Panc1 (cell line): Measurements from ENCODE around the gene LMAN2. TPM values are rescaled to one million over a fixed set of nuclear protein-coding genes. Genes with fewer than 3 reads are reported as not detected.
A peak's percentile ranks its signal among the peaks of the same experiment; 100 is the strongest.

Experiments used
- ATAC-seq: fragments of 200-7000 bp; cut with Tn5 transposase; 2 replicates; pipeline ENCODE4 v1.9.1; 2020; ENCODE audit warnings: mild to moderate bottlenecking, moderate library complexity
- BruUV-seq: library from RNA; stranded (reverse); fragments of 400-500 nt; replicated peaks from 2 replicates; lab custom pipeline; 2021; lab: Mats Ljungman, UMichigan
- CTCF ChIA-PET: fragments of 300-600 bp; sonication (Branson Sonifier 250); formaldehyde crosslinking; loops from one replicate; lab custom pipeline; 2022; ENCODE audit warnings: antibody characterized with exemption; lab: Charles Lee
- POLR2A ChIA-PET: fragments of 300-600 bp; sonication (Branson Sonifier 250); formaldehyde crosslinking; loops from one replicate; lab custom pipeline; 2022; ENCODE audit warnings: antibody characterized with exemption; lab: Charles Lee
- DNase-seq: peaks from one replicate; pipeline ENCODE4 v3.0.0-alpha.2; 2010; ENCODE audit warnings: low read depth, low spot score
- H3K27ac ChIP-seq: 2 replicates; pipeline ENCODE4 v1.5.1; 2011; ENCODE audit warnings: mild to moderate bottlenecking, low read length, inconsistent platforms
- H3K27me3 ChIP-seq: fragments of 200-500 bp; sonication (Bioruptor generic); 2 replicates; pipeline ENCODE4 v1.6.0; 2014; ENCODE audit warnings: low read length, inconsistent platforms; ENCODE audit not compliant: control insufficient read depth, insufficient read depth
- H3K36me3 ChIP-seq: fragments of 200-500 bp; sonication (Bioruptor generic); 2 replicates; pipeline ENCODE4 v1.5.1; 2014; ENCODE audit warnings: inconsistent platforms, mild to moderate bottlenecking, low read length, moderate library complexity; ENCODE audit not compliant: control insufficient read depth, insufficient read depth
- H3K4me1 ChIP-seq: 2 replicates; pipeline ENCODE4 v1.5.1; 2011; ENCODE audit warnings: inconsistent platforms, mild to moderate bottlenecking, low read length, moderate library complexity; ENCODE audit not compliant: control insufficient read depth, insufficient read depth
- H3K4me3 ChIP-seq, 2 experiments: 2 replicates each; pipeline ENCODE4 v1.5.1; 2011 to 2012; ENCODE audit warnings: low read depth in 2 of 2, low read length in 2 of 2, mild to moderate bottlenecking in 2 of 2, inconsistent platforms in 1 of 2, moderate library complexity in 1 of 2
- H3K9me3 ChIP-seq: fragments of 200-500 bp; sonication (Bioruptor generic); 2 replicates; pipeline ENCODE4 v1.5.1; 2014; ENCODE audit warnings: low read depth, mild to moderate bottlenecking, inconsistent platforms, low read length, moderate library complexity; ENCODE audit not compliant: control insufficient read depth, insufficient read depth
- POLR2AphosphoS5 ChIP-seq: IDR thresholded peaks from 2 replicates; pipeline ENCODE4 v1.6.1; 2012; ENCODE audit warnings: mild to moderate bottlenecking, low read depth, low read length, moderate library complexity
- SIN3A ChIP-seq: IDR thresholded peaks from 2 replicates; pipeline ENCODE4 v1.6.1; 2012; ENCODE audit warnings: low read depth, mild to moderate bottlenecking, low read length, moderate library complexity, borderline replicate concordance; ENCODE audit not compliant: insufficient read depth
- TCF7L2 ChIP-seq: IDR thresholded peaks from 2 replicates; pipeline ENCODE4 v1.6.1; 2011; ENCODE audit warnings: mild to moderate bottlenecking, low read depth, low read length, inconsistent platforms
- in situ Hi-C: cut with HindIII; loops from 2 replicates; pipeline ENCODE4 v1.10.0; 2016; ENCODE audit warnings: low sequenced_read_pairs, low pct_unique_long_range_greater_than_20kb
- intact Hi-C: fragments of 100-400 bp; cut with micrococcal nuclease; formaldehyde crosslinking; loops from one replicate; pipeline ENCODE4 v1.10.0; 2022; ENCODE audit not compliant: unreplicated experiment
- total RNA-seq: library from RNA; stranded (reverse); gene quantifications from one replicate; pipeline ENCODE4 v1.2.1, GENCODE V29; 2021; ENCODE audit not compliant: unreplicated experiment
- TF ChIP-seq, protein P1 (sequence below): fragments of 450-650 bp; IDR thresholded peaks from 2 replicates; pipeline ENCODE4 v1.5.1; 2017; ENCODE audit warnings: mild to moderate bottlenecking
- TF ChIP-seq, protein P2 (sequence below), 2 experiments: IDR thresholded peaks; 2 replicates each; pipeline ENCODE4 v1.6.1; 2011 to 2012; ENCODE audit warnings: low read depth in 2 of 2, control low read depth in 1 of 2, low read length in 1 of 2, mild to moderate bottlenecking in 1 of 2, moderate library complexity in 1 of 2; ENCODE audit not compliant: insufficient read depth in 1 of 2

Gene LMAN2
- total RNA-seq, 1 experiment from 2014 or later: 140 TPM

DNA sequence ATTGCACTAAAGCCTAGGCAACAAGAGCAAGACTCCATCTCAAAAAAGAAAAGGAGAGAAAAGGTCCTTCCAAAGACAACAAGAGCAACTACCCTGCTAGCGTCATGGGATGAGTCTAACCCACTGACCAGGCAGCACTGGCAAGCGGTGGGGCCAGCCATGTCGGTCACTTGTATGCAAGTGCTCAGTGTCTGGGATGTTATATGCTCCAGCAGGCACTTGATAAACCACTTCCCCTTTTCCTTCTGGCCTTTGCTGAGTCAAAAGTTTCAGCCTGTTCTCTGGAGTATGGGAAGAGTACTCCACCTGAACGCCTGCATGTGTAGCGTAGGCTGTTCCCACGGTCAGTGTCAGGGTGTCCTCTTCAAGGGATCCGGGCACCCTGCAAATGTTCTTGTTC is 30.6 kb downstream of the LMAN2 start:
- Histone ChIP-seq H3K4me1 (peaks cover 4% of the 10 kb centered on the region), H3K27me3 (no peaks in the 10 kb centered on the region), H3K27ac (no peak overlapping the region), H3K4me3 (no peak overlapping the region), H3K9me3 (no peaks in the 10 kb centered on the region), H3K36me3 (no peaks in the 10 kb centered on the region)
- intact Hi-C loops (no loop called here), in situ Hi-C loops (no loop called here)
- ATAC-seq: no peak
- CTCF ChIA-PET: no interaction called here
- no peak for DNase-seq
- POLR2A ChIA-PET: no interaction called here
- TSS peak; percentile 55 for BruUV-seq
- TF ChIP-seq POLR2AphosphoS5: no peak
- no peak for TF ChIP-seq SIN3A
- TF ChIP-seq TCF7L2: no peak
- TF ChIP-seq, protein P1, sequence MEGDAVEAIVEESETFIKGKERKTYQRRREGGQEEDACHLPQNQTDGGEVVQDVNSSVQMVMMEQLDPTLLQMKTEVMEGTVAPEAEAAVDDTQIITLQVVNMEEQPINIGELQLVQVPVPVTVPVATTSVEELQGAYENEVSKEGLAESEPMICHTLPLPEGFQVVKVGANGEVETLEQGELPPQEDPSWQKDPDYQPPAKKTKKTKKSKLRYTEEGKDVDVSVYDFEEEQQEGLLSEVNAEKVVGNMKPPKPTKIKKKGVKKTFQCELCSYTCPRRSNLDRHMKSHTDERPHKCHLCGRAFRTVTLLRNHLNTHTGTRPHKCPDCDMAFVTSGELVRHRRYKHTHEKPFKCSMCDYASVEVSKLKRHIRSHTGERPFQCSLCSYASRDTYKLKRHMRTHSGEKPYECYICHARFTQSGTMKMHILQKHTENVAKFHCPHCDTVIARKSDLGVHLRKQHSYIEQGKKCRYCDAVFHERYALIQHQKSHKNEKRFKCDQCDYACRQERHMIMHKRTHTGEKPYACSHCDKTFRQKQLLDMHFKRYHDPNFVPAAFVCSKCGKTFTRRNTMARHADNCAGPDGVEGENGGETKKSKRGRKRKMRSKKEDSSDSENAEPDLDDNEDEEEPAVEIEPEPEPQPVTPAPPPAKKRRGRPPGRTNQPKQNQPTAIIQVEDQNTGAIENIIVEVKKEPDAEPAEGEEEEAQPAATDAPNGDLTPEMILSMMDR: no peak
- TF ChIP-seq, protein P2, sequence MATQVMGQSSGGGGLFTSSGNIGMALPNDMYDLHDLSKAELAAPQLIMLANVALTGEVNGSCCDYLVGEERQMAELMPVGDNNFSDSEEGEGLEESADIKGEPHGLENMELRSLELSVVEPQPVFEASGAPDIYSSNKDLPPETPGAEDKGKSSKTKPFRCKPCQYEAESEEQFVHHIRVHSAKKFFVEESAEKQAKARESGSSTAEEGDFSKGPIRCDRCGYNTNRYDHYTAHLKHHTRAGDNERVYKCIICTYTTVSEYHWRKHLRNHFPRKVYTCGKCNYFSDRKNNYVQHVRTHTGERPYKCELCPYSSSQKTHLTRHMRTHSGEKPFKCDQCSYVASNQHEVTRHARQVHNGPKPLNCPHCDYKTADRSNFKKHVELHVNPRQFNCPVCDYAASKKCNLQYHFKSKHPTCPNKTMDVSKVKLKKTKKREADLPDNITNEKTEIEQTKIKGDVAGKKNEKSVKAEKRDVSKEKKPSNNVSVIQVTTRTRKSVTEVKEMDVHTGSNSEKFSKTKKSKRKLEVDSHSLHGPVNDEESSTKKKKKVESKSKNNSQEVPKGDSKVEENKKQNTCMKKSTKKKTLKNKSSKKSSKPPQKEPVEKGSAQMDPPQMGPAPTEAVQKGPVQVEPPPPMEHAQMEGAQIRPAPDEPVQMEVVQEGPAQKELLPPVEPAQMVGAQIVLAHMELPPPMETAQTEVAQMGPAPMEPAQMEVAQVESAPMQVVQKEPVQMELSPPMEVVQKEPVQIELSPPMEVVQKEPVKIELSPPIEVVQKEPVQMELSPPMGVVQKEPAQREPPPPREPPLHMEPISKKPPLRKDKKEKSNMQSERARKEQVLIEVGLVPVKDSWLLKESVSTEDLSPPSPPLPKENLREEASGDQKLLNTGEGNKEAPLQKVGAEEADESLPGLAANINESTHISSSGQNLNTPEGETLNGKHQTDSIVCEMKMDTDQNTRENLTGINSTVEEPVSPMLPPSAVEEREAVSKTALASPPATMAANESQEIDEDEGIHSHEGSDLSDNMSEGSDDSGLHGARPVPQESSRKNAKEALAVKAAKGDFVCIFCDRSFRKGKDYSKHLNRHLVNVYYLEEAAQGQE (IDR thresholded peaks at IDR 0.05; ENCODE audit: insufficient read depth in 1 of 2, low read depth in 2 of 2, low read length in 1 of 2): no peak

DNA sequence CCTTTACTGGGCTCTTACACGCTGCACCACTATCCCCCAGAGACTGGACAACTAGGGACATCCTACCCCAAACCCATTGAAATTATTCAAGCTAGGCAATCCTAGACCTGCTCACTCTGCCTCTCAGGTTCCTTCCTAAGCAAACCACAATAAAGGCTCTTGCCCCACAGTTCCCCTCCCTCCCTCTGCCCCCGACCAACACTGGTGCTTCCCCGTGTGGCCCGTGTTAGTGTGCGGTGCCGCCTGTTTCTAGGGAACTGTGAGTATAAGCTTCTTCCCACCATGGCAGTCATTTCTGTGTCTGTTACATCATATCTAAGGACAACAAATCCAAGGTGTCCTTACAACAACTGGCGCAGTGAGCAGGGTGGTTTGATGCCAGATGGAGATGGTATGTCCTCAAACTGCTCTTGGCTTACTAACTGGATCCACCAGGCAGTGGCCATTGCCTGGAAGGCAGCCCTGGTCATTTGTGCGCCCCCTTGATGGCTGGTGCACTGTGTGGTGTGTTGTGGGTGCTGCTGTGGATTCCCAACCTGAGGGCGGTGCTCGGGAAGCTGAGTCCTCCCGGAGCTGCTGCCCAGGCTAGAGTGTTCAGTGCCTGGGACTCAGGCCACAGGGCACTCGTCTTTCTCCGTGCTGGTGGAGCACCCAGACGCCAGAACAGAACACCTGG is 31.4 kb downstream of the LMAN2 start:
- BruUV-seq: no TSS peak
- CTCF ChIA-PET: no interaction called here
- H3K27me3 ChIP-seq: no peaks in the 10 kb centered on the region

More for the DNA sequence above, 31.4 kb downstream of the LMAN2 start:
- Histone ChIP-seq H3K27ac (no peak overlapping the region), H3K9me3 (no peaks in the 10 kb centered on the region), H3K4me3 (no peak overlapping the region), H3K36me3 (no peaks in the 10 kb centered on the region), H3K4me1 (no peaks in the 10 kb centered on the region; the same call in 1 of the 2 replicates)
- no peak for ATAC-seq
- in situ Hi-C loops: no loop called here
- intact Hi-C loops: loop anchor here (10.0 kb wide), 1 partner anchor 135 kb away; no protein-coding TSS in a partner anchor
- TF ChIP-seq SIN3A (no peak), POLR2AphosphoS5 (no peak), TCF7L2 (no peak)
- TF ChIP-seq, protein P2 (IDR thresholded peaks at IDR 0.05; ENCODE audit: insufficient read depth in 1 of 2, low read depth in 2 of 2, low read length in 1 of 2): no peak
- TF ChIP-seq, protein P1: no peak
- POLR2A ChIA-PET: no interaction called here
- DNase-seq: no peak
